Measurements from ENCODE around the gene PCDH1.

PCDH1 gene

GRCh38 chr5:141808857-141809256 is 69.4 kb downstream of the PCDH1 start:
- DNase-seq (ENCODE audit: low spot score): no peak

GRCh38 chr5:141807732-141808131 is 70.5 kb downstream of the PCDH1 start:
- DNase-seq (ENCODE audit: low spot score): no peak

GRCh38 chr5:141807329-141807728 is 70.9 kb downstream of the PCDH1 start:
- DNase-seq (ENCODE audit: low spot score): no peak

GRCh38 chr5:141806626-141807025 is 71.6 kb downstream of the PCDH1 start:
- no peak for DNase-seq (ENCODE audit: low spot score)

GRCh38 chr5:141805874-141806595 is 72.2 kb downstream of the PCDH1 start:
- no peak for DNase-seq (ENCODE audit: low spot score)

- DNase-seq (ENCODE audit: low spot score): no peak
Measured at GRCh38 chr5:141804475-141804874, 73.7 kb downstream of the PCDH1 start.
